Thyroid gland (tissue), 4 donors: Measurements from ENCODE around the gene MPIG6B. TPM values are rescaled to one million over a fixed set of nuclear protein-coding genes. Genes with fewer than 3 reads are reported as not detected.
A peak's percentile ranks its signal among the peaks of the same experiment; 100 is the strongest.

Experiments
- DNase-seq, 2 donors: peaks; one replicate each; pipeline ENCODE4 v3.0.0-alpha.2; 2019
- H3K27ac ChIP-seq, 3 donors: fragments of 200-600 bp; sonication (generic); 1 replicate in 2 of 3; 2 replicates in 1 of 3; pipeline ENCODE4 v1.5.1; 2016 to 2019; ENCODE audit warnings: mild to moderate bottlenecking in 1 of 3, moderate library complexity in 1 of 3
- H3K27me3 ChIP-seq: fragments of 200-600 bp; sonication (generic); one replicate; pipeline ENCODE4 v1.5.1; 2019
- H3K36me3 ChIP-seq, 2 donors: fragments of 200-600 bp; sonication (generic); one replicate each; pipeline ENCODE4 v1.5.1; 2016 to 2019
- H3K4me1 ChIP-seq, 2 donors: fragments of 200-600 bp; sonication (generic); one replicate each; pipeline ENCODE4 v1.5.1; 2017 to 2019
- H3K4me3 ChIP-seq, 3 donors: fragments of 200-600 bp; sonication (generic); replicated peaks in 1 of 3; 1 replicate in 2 of 3; 2 replicates in 1 of 3; pipeline ENCODE4 v1.5.1; 2016; ENCODE audit warnings: mild to moderate bottlenecking in 1 of 3
- H3K9me3 ChIP-seq: fragments of 200-600 bp; sonication (generic); one replicate; pipeline ENCODE4 v1.5.1; 2017
- CTCF ChIP-seq, 6 experiments: fragments of 200-600 bp in 3 of 6; fragments of 450-650 bp in 3 of 6; sonication (generic) in 3 of 6; IDR thresholded peaks; one replicate each; pipeline ENCODE4 v1.5.1; 2016 to 2019; ENCODE audit warnings: antibody characterized with exemption in 6 of 6, mild to moderate bottlenecking in 2 of 6, inconsistent platforms in 1 of 6, moderate library complexity in 1 of 6
- POLR2A ChIP-seq, 2 donors: fragments of 450-650 bp; IDR thresholded peaks; one replicate each; pipeline ENCODE4 v1.6.1; 2017; ENCODE audit warnings: antibody characterized with exemption in 2 of 2, mild to moderate bottlenecking in 2 of 2, moderate library complexity in 1 of 2
- WGBS, 2 donors: methylation state at CpG; one replicate each; pipeline ENCODE4 v1.1.5; 2017; 5-methylcytosine and 5-hydroxymethylcytosine counted together
- intact Hi-C: fragments of 100-400 bp; cut with DNase I; formaldehyde crosslinking; loops from one replicate; pipeline ENCODE4 v1.15.1; 2023
- total RNA-seq, 4 donors: library from RNA; depleted of rRNA; stranded (reverse); fragments of >200 nt; gene quantifications; one replicate each; pipeline ENCODE4 v1.2.3, GENCODE V29; 2016

Gene MPIG6B
- total RNA-seq, 4 donors from 2014 or later = 0.54 to 1.8 TPM; not detected in 2

- Histone ChIP-seq H3K36me3 (no peaks in the 10 kb centered on the region), H3K27ac (no peak overlapping the region), H3K27me3 (no peaks in the 10 kb centered on the region), H3K9me3 (no peaks in the 10 kb centered on the region), H3K4me1 (no peaks in the 10 kb centered on the region), H3K4me3 (no peak overlapping the region)
- 90 to 92% methylated on average over 18 of the region's 18 CpGs for WGBS, 2 donors
- intact Hi-C loops = no loop called here
- no peak for TF ChIP-seq CTCF (IDR thresholded peaks at IDR 0.05)
- DNase-seq = no peak
These were observed 45.4 kb downstream of the MPIG6B start for GRCh38 chr6:31768363-31769257.

- H3K27ac ChIP-seq = no peak overlapping the region
- no peaks in the 10 kb centered on the region for H3K4me1 ChIP-seq
These were observed 46.7 kb downstream of the MPIG6B start for GRCh38 chr6:31769684-31770371.

GRCh38 chr6:31770860-31771259 lies 47.7 kb downstream of the MPIG6B start:
- H3K27me3 ChIP-seq = no peaks in the 10 kb centered on the region
- H3K4me3 ChIP-seq = no peak overlapping the region
- no peak for TF ChIP-seq CTCF (IDR thresholded peaks at IDR 0.05)
- no peak for TF ChIP-seq POLR2A (IDR thresholded peaks at IDR 0.05)
- no peaks in the 10 kb centered on the region for H3K4me1 ChIP-seq
- 86 to 98% methylated on average over 2 of the region's 2 CpGs for WGBS, 2 donors
- H3K36me3 ChIP-seq = no peaks in the 10 kb centered on the region
- no peak overlapping the region for H3K27ac ChIP-seq
- intact Hi-C loops = no loop called here
- no peak for DNase-seq
- H3K9me3 ChIP-seq = no peaks in the 10 kb centered on the region

More at GRCh38 chr6:31769684-31770371, 46.7 kb downstream of the MPIG6B start:
- Histone ChIP-seq H3K27me3 (no peaks in the 10 kb centered on the region), H3K36me3 (no peaks in the 10 kb centered on the region), H3K4me3 (no peak overlapping the region), H3K9me3 (no peaks in the 10 kb centered on the region)
- 67 to 69% methylated on average over 12 of the region's 12 CpGs for WGBS, 2 donors
- peak; percentile 50 to 51 for DNase-seq
- intact Hi-C loops = no loop called here
- peak in 5 of 6 experiments; percentile 19 to 57 (median 48) for TF ChIP-seq CTCF (IDR thresholded peaks at IDR 0.05)
- no peak for TF ChIP-seq POLR2A (IDR thresholded peaks at IDR 0.05)

- Histone ChIP-seq H3K4me3 (no peak overlapping the region), H3K36me3 (no peaks in the 10 kb centered on the region), H3K27ac (no peak overlapping the region), H3K9me3 (no peaks in the 10 kb centered on the region), H3K27me3 (no peaks in the 10 kb centered on the region), H3K4me1 (peaks cover 6 to 8% of the 10 kb centered on the region in 2 donors)
- DNase-seq = no peak
- WGBS, 2 donors = 64 to 85% methylated on average over 4 of the region's 4 CpGs
- TF ChIP-seq POLR2A (IDR thresholded peaks at IDR 0.05) = no peak
- no peak for TF ChIP-seq CTCF (IDR thresholded peaks at IDR 0.05)
- intact Hi-C loops = no loop called here
These were observed 48.8 kb downstream of the MPIG6B start for GRCh38 chr6:31771992-31772358.

- WGBS, 2 donors = 71 to 88% methylated on average over 2 to 4 of the region's 4 CpGs
- no peaks in the 10 kb centered on the region for H3K9me3 ChIP-seq
- no peak overlapping the region for H3K4me3 ChIP-seq
- TF ChIP-seq CTCF (IDR thresholded peaks at IDR 0.05) (no peak), POLR2A (IDR thresholded peaks at IDR 0.05) (no peak)
- intact Hi-C loops = no loop called here
- H3K27me3 ChIP-seq = no peaks in the 10 kb centered on the region
- no peak for DNase-seq
- peaks cover 11 to 17% of the 10 kb centered on the region in 2 donors for H3K36me3 ChIP-seq
- H3K4me1 ChIP-seq = peaks cover 8 to 14% of the 10 kb centered on the region in 2 donors
- no peak overlapping the region for H3K27ac ChIP-seq
These were observed 52.0 kb downstream of the MPIG6B start for GRCh38 chr6:31775184-31775583.
